ENCODE measurements around the gene VAV2.

VAV2 gene

DNA sequence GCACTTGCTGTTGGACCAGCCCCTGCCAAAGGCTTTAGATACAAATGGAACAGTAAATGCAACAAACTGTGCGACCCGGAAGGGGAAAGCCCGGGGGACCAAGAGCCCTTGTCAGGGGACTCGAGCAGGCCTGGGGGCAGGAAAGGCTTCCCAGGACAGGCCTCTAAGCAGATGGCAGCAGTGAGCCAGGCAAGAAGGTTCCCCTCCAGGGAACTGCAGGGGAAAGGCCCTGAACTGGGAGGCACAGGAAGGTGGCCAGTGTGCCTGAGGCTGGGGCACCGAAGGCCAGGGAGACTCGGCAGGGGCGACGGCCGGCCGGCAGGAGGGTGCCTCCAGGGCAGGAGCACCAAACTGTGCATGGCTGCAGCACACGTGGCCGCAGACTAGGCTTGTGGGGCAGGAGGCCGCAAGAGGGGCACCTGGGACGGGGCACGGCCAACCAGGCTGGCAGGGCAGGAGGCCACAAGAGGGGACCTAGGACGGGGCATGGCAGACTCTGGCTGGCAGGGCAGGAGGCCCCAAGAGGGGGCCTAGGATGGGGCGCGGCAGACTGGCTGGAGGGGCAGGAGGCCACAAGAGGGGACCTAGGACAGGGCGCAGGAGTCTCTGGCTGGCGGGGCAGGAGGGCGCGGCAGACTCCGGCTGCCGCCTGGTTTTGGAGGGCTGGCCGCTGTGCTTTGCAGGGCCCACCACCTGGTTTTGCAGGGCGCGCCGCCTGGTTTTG is 10.0 kb downstream of the VAV2 start:
- no peak overlapping the region for H3K4me3 Mint-ChIP-seq
- H3K9me3 Mint-ChIP-seq = no peaks in the 10 kb centered on the region
- H3K27me3 Mint-ChIP-seq = no peaks in the 10 kb centered on the region
- no peak overlapping the region for H3K27ac Mint-ChIP-seq
- H3K4me1 Mint-ChIP-seq (ENCODE audit: low read depth) = no peaks in the 10 kb centered on the region
- no peak for DNase-seq
- H3K36me3 Mint-ChIP-seq (ENCODE audit: low read depth) = no peaks in the 10 kb centered on the region

GRCh38 chr9:133981589-133981957 is 10.6 kb downstream of the VAV2 start:
- no peak overlapping the region for H3K4me3 Mint-ChIP-seq
- no peaks in the 10 kb centered on the region for H3K36me3 Mint-ChIP-seq (ENCODE audit: low read depth)
- H3K9me3 Mint-ChIP-seq = no peaks in the 10 kb centered on the region
- DNase-seq = no peak
- H3K27me3 Mint-ChIP-seq = no peaks in the 10 kb centered on the region
- H3K27ac Mint-ChIP-seq = no peak overlapping the region
- no peaks in the 10 kb centered on the region for H3K4me1 Mint-ChIP-seq (ENCODE audit: low read depth)

GRCh38 chr9:133980864-133981588 is 11.1 kb downstream of the VAV2 start:
- Mint-ChIP-seq H3K4me3 (no peak overlapping the region), H3K9me3 (no peaks in the 10 kb centered on the region), H3K27me3 (no peaks in the 10 kb centered on the region), H3K27ac (no peak overlapping the region), H3K4me1 (ENCODE audit: low read depth) (no peaks in the 10 kb centered on the region), H3K36me3 (ENCODE audit: low read depth) (no peaks in the 10 kb centered on the region)
- DNase-seq = no peak

DNA sequence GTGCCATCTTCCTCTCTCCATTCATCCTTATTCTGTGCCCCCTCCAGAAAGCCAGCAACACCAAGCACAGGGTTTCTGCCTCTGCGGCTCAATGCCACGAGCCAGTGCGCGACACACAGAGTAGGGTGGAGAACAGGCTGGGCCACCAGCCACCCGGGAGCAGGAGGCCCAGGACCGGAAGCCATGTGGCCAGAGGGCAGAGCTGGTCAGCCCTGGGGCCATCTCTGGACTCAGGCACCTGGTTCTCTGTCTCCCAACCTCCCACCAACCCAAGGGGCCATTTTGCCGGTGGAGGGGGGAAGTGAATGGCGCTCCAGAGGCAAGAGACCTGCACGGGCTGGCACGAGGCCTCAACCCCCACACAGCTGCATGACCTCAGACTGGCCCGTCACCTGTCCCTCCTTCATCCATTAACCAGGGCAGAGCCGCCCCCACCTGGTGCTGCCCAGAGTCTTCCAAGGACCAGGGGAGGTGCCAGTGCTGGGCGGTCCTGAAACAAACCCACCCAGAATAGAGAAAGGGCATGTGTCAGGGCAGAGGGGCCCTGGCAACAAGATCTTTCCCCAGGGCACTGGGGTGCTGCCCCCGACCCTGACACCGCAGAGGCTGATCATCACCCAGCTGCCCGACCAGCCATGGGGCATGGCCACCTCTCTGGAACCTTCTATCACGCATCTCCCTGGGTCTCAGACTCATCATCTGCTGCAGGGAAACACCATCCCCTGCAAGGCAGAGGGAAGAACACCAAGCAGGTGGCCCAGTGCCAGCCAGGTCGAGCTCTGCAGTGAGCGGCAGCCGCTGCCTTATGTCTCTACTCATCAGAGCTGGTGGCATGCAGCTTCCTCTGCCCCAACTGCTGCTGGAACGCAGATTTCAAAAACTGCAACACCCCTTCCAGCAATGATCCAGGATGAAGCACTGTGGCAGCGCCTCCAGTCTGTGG is 11.9 kb downstream of the VAV2 start:
- H3K27ac Mint-ChIP-seq = no peak overlapping the region
- H3K9me3 Mint-ChIP-seq = no peaks in the 10 kb centered on the region
- no peak for DNase-seq
- no peaks in the 10 kb centered on the region for H3K36me3 Mint-ChIP-seq (ENCODE audit: low read depth)
- no peaks in the 10 kb centered on the region for H3K4me1 Mint-ChIP-seq (ENCODE audit: low read depth)
- H3K27me3 Mint-ChIP-seq = no peaks in the 10 kb centered on the region
- H3K4me3 Mint-ChIP-seq = no peak overlapping the region

- Mint-ChIP-seq H3K36me3 (ENCODE audit: low read depth) (no peaks in the 10 kb centered on the region), H3K4me3 (no peak overlapping the region)
- no peak for DNase-seq
Measured at GRCh38 chr9:133979273-133979920, 12.7 kb downstream of the VAV2 start.

GRCh38 chr9:133978899-133979272 is 13.2 kb downstream of the VAV2 start:
- no peak overlapping the region for H3K4me3 Mint-ChIP-seq

More at GRCh38 chr9:133979273-133979920, 12.7 kb downstream of the VAV2 start:
- Mint-ChIP-seq H3K9me3 (no peaks in the 10 kb centered on the region), H3K27ac (no peak overlapping the region), H3K27me3 (no peaks in the 10 kb centered on the region), H3K4me1 (ENCODE audit: low read depth) (no peaks in the 10 kb centered on the region)

GRCh38 chr9:133978226-133978898 is 13.8 kb downstream of the VAV2 start:
- Mint-ChIP-seq H3K4me3 (no peak overlapping the region), H3K9me3 (no peaks in the 10 kb centered on the region), H3K27ac (no peak overlapping the region), H3K27me3 (no peaks in the 10 kb centered on the region), H3K36me3 (ENCODE audit: low read depth) (no peaks in the 10 kb centered on the region), H3K4me1 (ENCODE audit: low read depth) (no peaks in the 10 kb centered on the region)
- no peak for DNase-seq

More at GRCh38 chr9:133978899-133979272, 13.2 kb downstream of the VAV2 start:
- H3K36me3 Mint-ChIP-seq (ENCODE audit: low read depth) = no peaks in the 10 kb centered on the region
- H3K27ac Mint-ChIP-seq = no peak overlapping the region
- H3K4me1 Mint-ChIP-seq (ENCODE audit: low read depth) = no peaks in the 10 kb centered on the region
- no peaks in the 10 kb centered on the region for H3K27me3 Mint-ChIP-seq
- no peaks in the 10 kb centered on the region for H3K9me3 Mint-ChIP-seq
- no peak for DNase-seq

- H3K9me3 Mint-ChIP-seq = no peaks in the 10 kb centered on the region
- H3K4me3 Mint-ChIP-seq = no peak overlapping the region
- H3K27me3 Mint-ChIP-seq = no peaks in the 10 kb centered on the region
- H3K4me1 Mint-ChIP-seq (ENCODE audit: low read depth) = no peaks in the 10 kb centered on the region
- DNase-seq = no peak
- no peak overlapping the region for H3K27ac Mint-ChIP-seq
- H3K36me3 Mint-ChIP-seq (ENCODE audit: low read depth) = no peaks in the 10 kb centered on the region
Measured at GRCh38 chr9:133977421-133978201, 14.5 kb downstream of the VAV2 start.

GRCh38 chr9:133976887-133977286 is 15.2 kb downstream of the VAV2 start:
- Mint-ChIP-seq H3K27ac (no peak overlapping the region), H3K4me1 (ENCODE audit: low read depth) (no peaks in the 10 kb centered on the region), H3K36me3 (ENCODE audit: low read depth) (no peaks in the 10 kb centered on the region), H3K4me3 (no peak overlapping the region), H3K9me3 (no peaks in the 10 kb centered on the region), H3K27me3 (no peaks in the 10 kb centered on the region)
- DNase-seq = no peak

GRCh38 chr9:133976191-133976861 is 15.8 kb downstream of the VAV2 start:
- Mint-ChIP-seq H3K36me3 (ENCODE audit: low read depth) (no peaks in the 10 kb centered on the region), H3K27me3 (no peaks in the 10 kb centered on the region), H3K4me3 (no peak overlapping the region), H3K4me1 (ENCODE audit: low read depth) (no peaks in the 10 kb centered on the region), H3K9me3 (no peaks in the 10 kb centered on the region), H3K27ac (no peak overlapping the region)
- no peak for DNase-seq

DNA sequence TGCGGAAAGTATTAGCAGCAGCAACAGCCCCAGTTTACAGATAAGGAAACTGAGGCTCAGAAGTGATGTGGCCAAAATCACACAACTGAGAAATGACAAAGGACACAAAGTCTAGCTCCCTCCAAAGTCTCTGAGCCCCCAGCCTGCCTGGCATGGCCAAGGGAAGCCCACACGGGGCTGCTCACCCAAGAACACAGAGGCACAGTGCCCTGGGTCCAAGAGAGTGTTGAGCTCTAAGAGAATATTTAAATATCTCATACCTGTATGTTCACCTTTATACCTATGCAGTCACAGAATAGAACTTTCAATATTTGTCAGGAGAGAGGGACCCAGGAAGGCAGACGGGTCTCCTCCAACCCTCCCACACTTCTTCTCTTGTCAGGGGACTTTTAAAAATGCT is 16.6 kb downstream of the VAV2 start:
- Mint-ChIP-seq H3K9me3 (no peaks in the 10 kb centered on the region), H3K27ac (no peak overlapping the region), H3K27me3 (no peaks in the 10 kb centered on the region), H3K4me1 (ENCODE audit: low read depth) (no peaks in the 10 kb centered on the region), H3K36me3 (ENCODE audit: low read depth) (no peaks in the 10 kb centered on the region), H3K4me3 (no peak overlapping the region)
- DNase-seq = no peak

GRCh38 chr9:133974631-133975341 is 17.3 kb downstream of the VAV2 start:
- H3K9me3 Mint-ChIP-seq = no peaks in the 10 kb centered on the region
- DNase-seq = no peak
- H3K27ac Mint-ChIP-seq = no peak overlapping the region
- H3K4me1 Mint-ChIP-seq (ENCODE audit: low read depth) = no peaks in the 10 kb centered on the region
- H3K36me3 Mint-ChIP-seq (ENCODE audit: low read depth) = no peaks in the 10 kb centered on the region
- H3K27me3 Mint-ChIP-seq = no peaks in the 10 kb centered on the region
- H3K4me3 Mint-ChIP-seq = no peak overlapping the region

Measured in activated T-cell treated with anti-CD3 and anti-CD28 coated beads, Interleukin-2, amount 50 U/mL, for 24 hours (primary cell).